Lung (tissue), 12 donors: ENCODE measurements around the gene XRCC6. TPM values are rescaled to one million over a fixed set of nuclear protein-coding genes. Genes with fewer than 3 reads are reported as not detected.

ENCODE experiments used
- ATAC-seq: fragments of 200-7000 bp; cut with Tn5 transposase; one replicate; pipeline ENCODE4 v1.9.1; 2020; ENCODE audit warnings: moderate number of reproducible peaks; ENCODE audit not compliant: insufficient read depth, low FRiP score
- DNase-seq, 3 donors: peaks; one replicate each; pipeline ENCODE4 v3.0.0-alpha.2; 2013 to 2017
- H3K27ac ChIP-seq, 2 donors: one replicate each; pipeline ENCODE4 v1.5.1; 2013; ENCODE audit warnings: mild to moderate bottlenecking in 2 of 2, moderate library complexity in 2 of 2, control low read depth in 1 of 2, inconsistent platforms in 1 of 2, low read depth in 1 of 2, low read length in 1 of 2
- H3K27me3 ChIP-seq, 3 donors: one replicate each; pipeline ENCODE4 v1.5.1; 2013; ENCODE audit warnings: low read length in 2 of 3; ENCODE audit not compliant: control insufficient read depth in 3 of 3, insufficient read depth in 3 of 3
- H3K36me3 ChIP-seq, 4 donors: one replicate each; pipeline ENCODE4 v1.5.1; 2013; ENCODE audit warnings: low read length in 4 of 4, mild to moderate bottlenecking in 1 of 4, moderate library complexity in 1 of 4; ENCODE audit not compliant: control insufficient read depth in 4 of 4, insufficient read depth in 4 of 4
- H3K4me1 ChIP-seq, 5 donors: one replicate each; pipeline ENCODE4 v1.5.1; 2013; ENCODE audit warnings: low read length in 5 of 5, mild to moderate bottlenecking in 2 of 5, moderate library complexity in 1 of 5; ENCODE audit not compliant: control insufficient read depth in 5 of 5, insufficient read depth in 5 of 5
- H3K4me3 ChIP-seq: one replicate; pipeline ENCODE4 v1.5.1; 2013; ENCODE audit warnings: mild to moderate bottlenecking, control low read depth, moderate library complexity
- H3K9ac ChIP-seq, 2 donors: one replicate each; pipeline ENCODE4 v1.5.1; 2013; ENCODE audit warnings: low read length in 2 of 2, control low read depth in 1 of 2; ENCODE audit not compliant: insufficient read depth in 1 of 2
- H3K9me3 ChIP-seq, 4 donors: one replicate each; pipeline ENCODE4 v1.5.1; 2013; ENCODE audit warnings: low read length in 3 of 4, mild to moderate bottlenecking in 1 of 4, moderate library complexity in 1 of 4; ENCODE audit not compliant: control insufficient read depth in 4 of 4, insufficient read depth in 3 of 4
- WGBS, 2 donors: extraction: QIAGEN DNeasy Blood & Tissue Kit; methylation state at CpG; one replicate each; pipeline ENCODE4 v1.1.7; 2013; 5-methylcytosine and 5-hydroxymethylcytosine counted together
- polyA plus RNA-seq, 2 donors: library from polyadenylated mRNA; stranded (reverse); fragments of 200-250 nt; gene quantifications; one replicate each; pipeline ENCODE4 v1.2.1, GENCODE V29; 2013
- total RNA-seq, 2 donors: library from RNA; depleted of rRNA in 1 of 2; stranded (reverse); fragments of >200 nt in 1 of 2; gene quantifications; one replicate each; pipeline ENCODE4 v1.2.1, GENCODE V29; 2014 to 2021
- TF ChIP-seq, protein P1 (sequence below): IDR thresholded peaks from 2 replicates; pipeline ENCODE4 v1.5.1; 2012; ENCODE audit warnings: mild to moderate bottlenecking; ENCODE audit errors: control extremely low read depth, extremely low read depth
- donor health status: control.
- donor health status: control.
- donor health status: Bipolar disorder and iron deficiency.
- donor health status: healthy.
- donor health status: DM: yes; HTN: yes; CAD: no.

Gene XRCC6
- total and polyA plus RNA-seq, 4 donors, result 149 to 235 (median 194) TPM

DNA sequence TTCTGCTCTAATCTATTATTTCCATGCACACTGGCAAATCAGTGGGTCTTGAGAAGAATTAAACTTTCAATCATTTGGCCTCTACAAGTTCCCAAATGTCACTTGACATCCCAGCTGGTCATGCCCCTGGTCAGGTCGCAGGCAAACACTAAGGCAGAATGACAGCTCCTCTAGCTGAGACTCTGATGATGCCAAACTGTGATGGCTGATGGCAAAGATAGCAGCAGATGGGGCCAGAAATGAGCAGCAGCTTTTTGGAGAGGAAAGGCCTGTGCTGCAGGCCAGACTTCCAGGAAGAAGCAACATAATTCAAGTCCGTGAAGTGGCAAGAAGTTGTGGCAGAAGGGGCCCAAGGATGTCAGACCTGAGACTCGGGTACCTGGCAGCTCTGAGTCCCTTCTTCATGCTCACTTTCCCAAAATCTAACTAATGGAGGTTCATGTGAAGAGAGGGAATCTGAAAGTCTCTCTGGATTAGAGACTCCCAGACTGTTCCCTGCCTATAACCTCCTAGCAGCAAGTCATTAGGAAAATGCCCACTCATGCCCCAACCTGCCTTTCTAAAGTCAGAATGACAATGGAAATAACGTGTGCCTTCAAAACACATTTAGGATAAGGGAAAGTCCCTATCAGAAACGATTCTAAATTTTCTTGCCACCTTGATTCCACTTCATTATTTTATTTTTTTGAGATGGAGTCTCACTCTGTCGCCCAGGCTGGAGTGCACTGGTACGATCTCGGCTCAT lies 22.0 kb upstream of the XRCC6 start:
- Histone ChIP-seq H3K27ac (no peak overlapping the region), H3K9me3 (no peaks in the 10 kb centered on the region), H3K9ac (no peak overlapping the region), H3K36me3 (peaks cover 7 to 23% (median 12%) of the 10 kb centered on the region in 4 donors), H3K4me3 (no peak overlapping the region), H3K27me3 (no peaks in the 10 kb centered on the region), H3K4me1 (peaks cover 0 to 7% (median 0%) of the 10 kb centered on the region in 5 donors)
- 89 to 93% methylated on average over 8 of the region's 8 CpGs for WGBS, 2 donors
- no peak for DNase-seq
- no peak for ATAC-seq
- TF ChIP-seq, protein P1, sequence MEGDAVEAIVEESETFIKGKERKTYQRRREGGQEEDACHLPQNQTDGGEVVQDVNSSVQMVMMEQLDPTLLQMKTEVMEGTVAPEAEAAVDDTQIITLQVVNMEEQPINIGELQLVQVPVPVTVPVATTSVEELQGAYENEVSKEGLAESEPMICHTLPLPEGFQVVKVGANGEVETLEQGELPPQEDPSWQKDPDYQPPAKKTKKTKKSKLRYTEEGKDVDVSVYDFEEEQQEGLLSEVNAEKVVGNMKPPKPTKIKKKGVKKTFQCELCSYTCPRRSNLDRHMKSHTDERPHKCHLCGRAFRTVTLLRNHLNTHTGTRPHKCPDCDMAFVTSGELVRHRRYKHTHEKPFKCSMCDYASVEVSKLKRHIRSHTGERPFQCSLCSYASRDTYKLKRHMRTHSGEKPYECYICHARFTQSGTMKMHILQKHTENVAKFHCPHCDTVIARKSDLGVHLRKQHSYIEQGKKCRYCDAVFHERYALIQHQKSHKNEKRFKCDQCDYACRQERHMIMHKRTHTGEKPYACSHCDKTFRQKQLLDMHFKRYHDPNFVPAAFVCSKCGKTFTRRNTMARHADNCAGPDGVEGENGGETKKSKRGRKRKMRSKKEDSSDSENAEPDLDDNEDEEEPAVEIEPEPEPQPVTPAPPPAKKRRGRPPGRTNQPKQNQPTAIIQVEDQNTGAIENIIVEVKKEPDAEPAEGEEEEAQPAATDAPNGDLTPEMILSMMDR, result no peak

DNA sequence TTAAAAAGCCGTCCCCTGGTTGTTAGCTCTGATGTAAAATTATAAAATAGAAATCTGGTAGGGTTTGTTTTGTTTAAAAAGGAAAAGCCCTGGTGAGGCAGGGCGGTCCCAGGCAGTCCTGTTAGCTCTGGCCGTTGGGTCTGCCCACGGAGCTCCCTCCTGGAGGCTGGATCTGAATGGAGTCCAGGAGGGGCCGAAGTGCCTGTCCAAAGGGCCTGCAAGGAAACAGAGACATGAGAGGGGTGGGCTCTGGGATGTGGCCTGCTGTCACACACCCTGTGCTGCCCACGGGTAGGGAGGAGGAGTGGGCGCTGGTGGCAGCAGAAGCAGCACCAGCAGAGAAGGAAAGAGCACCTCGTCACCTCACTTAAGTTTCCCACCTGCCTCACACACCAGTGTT lies 20.1 kb upstream of the XRCC6 start:
- no peaks in the 10 kb centered on the region for H3K9me3 ChIP-seq
- no peak overlapping the region for H3K4me3 ChIP-seq
- H3K27ac ChIP-seq, result no peak overlapping the region
- no peak for DNase-seq
- WGBS, 2 donors, result 95 to 96% methylated on average over 7 to 8 of the region's 8 CpGs
- H3K4me1 ChIP-seq, result no peaks in the 10 kb centered on the region
- TF ChIP-seq, protein P1, result no peak
- peaks cover 10 to 31% (median 18%) of the 10 kb centered on the region in 4 donors for H3K36me3 ChIP-seq
- H3K27me3 ChIP-seq, result no peaks in the 10 kb centered on the region
- no peak for ATAC-seq
- no peak overlapping the region for H3K9ac ChIP-seq

DNA sequence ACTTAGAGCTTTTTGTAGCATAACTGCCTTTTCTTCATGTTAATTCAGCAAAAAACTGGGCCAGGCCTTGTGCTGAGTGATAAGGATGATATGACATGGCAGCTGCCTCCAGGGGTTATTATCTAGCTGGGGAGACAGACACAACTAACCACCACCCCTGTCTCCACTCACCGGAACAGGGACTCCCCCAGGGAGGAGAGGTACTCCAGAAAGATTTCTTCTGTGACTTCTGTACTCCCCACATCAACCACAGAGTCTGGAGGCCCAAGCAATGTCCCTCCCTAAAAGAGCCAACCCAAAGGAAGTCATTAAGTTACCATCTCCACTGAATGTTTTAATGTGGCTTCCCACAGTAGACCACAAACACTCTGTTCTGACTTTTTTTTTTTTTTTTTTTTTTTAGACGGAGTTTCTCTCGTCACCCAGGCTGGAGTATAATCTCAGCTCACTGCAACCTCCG lies 17.2 kb upstream of the XRCC6 start:
- DNase-seq (no peak), ATAC-seq (no peak)
- H3K27ac ChIP-seq, result no peak overlapping the region
- TF ChIP-seq, protein P1, result no peak
- H3K9me3 ChIP-seq, result no peaks in the 10 kb centered on the region
- H3K4me3 ChIP-seq, result no peak overlapping the region
- whole genome bisulfite sequencing, 2 donors, result 62 to 67% methylated on average over 3 to 4 of the region's 4 CpGs
- H3K27me3 ChIP-seq, result no peaks in the 10 kb centered on the region
- no peak overlapping the region for H3K9ac ChIP-seq
- H3K4me1 ChIP-seq, result peaks cover 0 to under 1% (median 0%) of the 10 kb centered on the region in 5 donors
- H3K36me3 ChIP-seq, result peaks cover 13 to 35% (median 29%) of the 10 kb centered on the region in 4 donors
